Activated CD8-positive, alpha-beta T cell treated with anti-CD3 and anti-CD28 coated beads for 36 hours (primary cell): ENCODE measurements around the gene LGI4. TPM values are rescaled to one million over a fixed set of nuclear protein-coding genes. Genes with fewer than 3 reads are reported as not detected.
A peak's percentile ranks its signal among the peaks of the same experiment; 100 is the strongest.

Source experiments
- ATAC-seq: fragments of 200-7000 bp; cut with Tn5 transposase; one replicate; pipeline ENCODE4 v1.10.0; 2021; ENCODE audit warnings: mild to moderate bottlenecking, moderate library complexity
- CTCF ChIA-PET: fragments of 350-600 bp; sonication (Branson Sonifier 250); formaldehyde crosslinking; loops from one replicate; lab custom pipeline; 2021; ENCODE audit warnings: antibody characterized with exemption; lab: Charles Lee
- POLR2A ChIA-PET: fragments of 350-600 bp; sonication (Branson Sonifier 250); formaldehyde crosslinking; loops from one replicate; lab custom pipeline; 2021; ENCODE audit warnings: antibody characterized with exemption; lab: Charles Lee
- DNase-seq: peaks from one replicate; pipeline ENCODE4 v3.0.0-alpha.2; 2020
- H3K27ac Mint-ChIP-seq: one replicate; pipeline ENCODE4 v1.8.0; 2021; ENCODE audit warnings: mild to moderate bottlenecking, mixed read lengths
- H3K27me3 Mint-ChIP-seq: one replicate; pipeline ENCODE4 v1.8.0; 2021; ENCODE audit warnings: mixed read lengths
- H3K36me3 Mint-ChIP-seq: one replicate; pipeline ENCODE4 v1.8.0; 2021; ENCODE audit warnings: low read depth, mixed read lengths
- H3K4me1 Mint-ChIP-seq: one replicate; pipeline ENCODE4 v1.8.0; 2021; ENCODE audit warnings: low read depth, mixed read lengths
- H3K4me3 Mint-ChIP-seq: one replicate; pipeline ENCODE4 v1.8.0; 2021; ENCODE audit warnings: mild to moderate bottlenecking, moderate library complexity, mixed read lengths
- H3K9me3 Mint-ChIP-seq: one replicate; pipeline ENCODE4 v1.8.0; 2021; ENCODE audit warnings: mixed read lengths
- intact Hi-C: fragments of 100-400 bp; cut with micrococcal nuclease; formaldehyde crosslinking; loops from one replicate; pipeline ENCODE4 v1.10.0; 2022
- total RNA-seq, 2 experiments: library from RNA; stranded (reverse); gene quantifications; one replicate each; pipeline ENCODE4 v1.2.3, GENCODE V29; 2021
- TF ChIP-seq, protein P1 (sequence below): fragments of 200-600 bp; IDR thresholded peaks from one replicate; pipeline ENCODE4 v1.8.0; 2022; ENCODE audit warnings: antibody characterized with exemption, mild to moderate bottlenecking

Gene LGI4
- total RNA-seq, 2 experiments from 2014 or later, result 0.25 to 0.27 TPM

DNA sequence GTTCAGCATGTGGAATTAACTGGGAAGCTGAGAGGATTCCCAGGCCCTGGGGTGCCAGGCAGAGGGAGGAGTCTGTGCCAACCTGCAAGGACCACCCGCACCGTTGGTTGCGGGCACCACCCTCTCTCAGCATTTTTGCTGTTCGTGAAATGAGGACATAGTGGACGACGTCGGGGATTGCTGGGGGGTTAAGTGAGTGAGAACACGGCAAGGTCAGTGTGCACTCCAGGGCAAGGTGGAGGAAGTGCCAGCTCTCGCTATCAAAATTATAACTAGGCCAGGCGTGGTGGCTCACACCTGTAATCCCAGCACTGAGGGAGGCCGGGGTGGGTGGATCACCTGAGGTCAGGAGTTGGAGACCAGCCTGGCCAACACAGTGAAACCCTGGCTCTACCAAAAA is 17.1 kb downstream of the LGI4 start:
- POLR2A ChIA-PET, result interaction anchor here (0.6 kb wide), 1 partner anchor 401 kb away, joined by 4 read pairs; no protein-coding TSS in a partner anchor
- Mint-ChIP-seq H3K27me3 (no peaks in the 10 kb centered on the region), H3K36me3 (no peaks in the 10 kb centered on the region), H3K27ac (no peak overlapping the region), H3K4me3 (no peak overlapping the region), H3K9me3 (no peaks in the 10 kb centered on the region), H3K4me1 (peaks cover 5% of the 10 kb centered on the region)
- CTCF ChIA-PET, result interaction anchor here (1.2 to 2.5 kb wide), 3 partner anchors 18 to 72 kb away, joined by 4 to 8 read pairs (median 4); no protein-coding TSS in a partner anchor
- DNase-seq (no peak), ATAC-seq (no peak)
- intact Hi-C loops, result no loop called here
- TF ChIP-seq, protein P1, sequence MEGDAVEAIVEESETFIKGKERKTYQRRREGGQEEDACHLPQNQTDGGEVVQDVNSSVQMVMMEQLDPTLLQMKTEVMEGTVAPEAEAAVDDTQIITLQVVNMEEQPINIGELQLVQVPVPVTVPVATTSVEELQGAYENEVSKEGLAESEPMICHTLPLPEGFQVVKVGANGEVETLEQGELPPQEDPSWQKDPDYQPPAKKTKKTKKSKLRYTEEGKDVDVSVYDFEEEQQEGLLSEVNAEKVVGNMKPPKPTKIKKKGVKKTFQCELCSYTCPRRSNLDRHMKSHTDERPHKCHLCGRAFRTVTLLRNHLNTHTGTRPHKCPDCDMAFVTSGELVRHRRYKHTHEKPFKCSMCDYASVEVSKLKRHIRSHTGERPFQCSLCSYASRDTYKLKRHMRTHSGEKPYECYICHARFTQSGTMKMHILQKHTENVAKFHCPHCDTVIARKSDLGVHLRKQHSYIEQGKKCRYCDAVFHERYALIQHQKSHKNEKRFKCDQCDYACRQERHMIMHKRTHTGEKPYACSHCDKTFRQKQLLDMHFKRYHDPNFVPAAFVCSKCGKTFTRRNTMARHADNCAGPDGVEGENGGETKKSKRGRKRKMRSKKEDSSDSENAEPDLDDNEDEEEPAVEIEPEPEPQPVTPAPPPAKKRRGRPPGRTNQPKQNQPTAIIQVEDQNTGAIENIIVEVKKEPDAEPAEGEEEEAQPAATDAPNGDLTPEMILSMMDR, result no peak

DNA sequence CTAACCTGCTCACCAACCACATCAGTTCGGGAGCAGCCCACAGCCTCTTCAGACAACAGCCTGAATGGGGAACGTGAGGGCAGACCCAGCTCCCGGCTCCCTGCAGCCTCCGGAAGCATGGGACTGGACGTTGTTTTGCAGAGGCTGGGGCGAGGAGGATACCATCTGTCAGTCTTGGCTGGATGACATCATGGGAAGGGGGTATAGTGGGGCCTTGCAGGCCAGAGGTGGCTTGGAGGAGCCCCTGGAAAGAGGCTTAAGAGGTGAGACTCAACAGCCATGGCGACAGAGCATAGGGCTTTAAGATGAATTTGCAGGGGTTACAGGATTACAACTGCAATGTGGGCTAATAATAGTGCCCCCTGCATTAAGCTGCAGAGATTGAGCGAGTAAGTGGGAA is 17.7 kb downstream of the LGI4 start:
- Mint-ChIP-seq H3K9me3 (no peaks in the 10 kb centered on the region), H3K27ac (no peak overlapping the region), H3K4me1 (peaks cover 5% of the 10 kb centered on the region), H3K4me3 (no peak overlapping the region), H3K27me3 (no peaks in the 10 kb centered on the region), H3K36me3 (no peaks in the 10 kb centered on the region)
- TF ChIP-seq, protein P1, result no peak
- ATAC-seq, result no peak
- DNase-seq, result no peak
- intact Hi-C loops, result no loop called here
- POLR2A ChIA-PET, result interaction anchor here (0.7 kb wide), 1 partner anchor 24 kb away, joined by 3 read pairs; no protein-coding TSS in a partner anchor
- CTCF ChIA-PET, result interaction anchor here (1.1 to 2.5 kb wide), 4 partner anchors 7 to 71 kb away, joined by 4 to 8 read pairs (median 5); no protein-coding TSS in a partner anchor

DNA sequence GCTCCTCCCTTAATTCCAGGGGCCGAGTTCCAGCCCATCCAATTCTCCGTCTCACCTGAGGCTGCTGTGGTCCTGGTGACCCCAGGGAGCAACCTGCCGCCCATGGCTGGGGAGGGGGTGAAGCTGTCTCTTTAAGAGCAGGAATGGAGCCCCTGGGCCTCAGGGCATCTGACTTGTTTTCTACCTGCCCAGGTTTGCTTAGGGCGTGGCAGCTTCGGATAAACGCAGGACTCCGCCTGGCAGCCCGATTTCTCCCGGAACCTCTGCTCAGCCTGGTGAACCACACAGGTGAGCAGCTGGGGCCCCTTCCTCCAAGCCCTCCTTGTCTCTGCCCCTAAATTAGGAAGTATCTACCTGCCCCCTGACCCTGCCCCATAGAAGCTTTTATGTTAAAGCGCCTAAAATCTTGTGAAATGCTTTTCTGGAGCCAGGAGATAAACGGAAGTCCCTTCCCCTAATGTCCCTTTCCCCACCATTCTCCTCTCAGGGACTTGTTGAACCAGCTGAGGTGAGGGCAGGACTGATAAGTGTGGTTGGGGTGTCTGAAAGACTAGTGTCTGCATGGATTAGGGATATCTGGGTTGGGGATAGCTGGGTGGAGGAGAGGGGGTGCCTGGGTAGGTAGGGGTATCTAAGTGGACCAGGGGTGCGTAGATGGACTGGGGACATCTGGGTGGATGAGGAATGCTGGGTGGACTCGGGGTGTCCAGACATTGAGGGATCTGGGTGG is 18.6 kb downstream of the LGI4 start:
- no peak overlapping the region for H3K27ac Mint-ChIP-seq
- POLR2A ChIA-PET, result interaction anchor here (0.7 kb wide), 1 partner anchor 23 kb away, joined by 3 read pairs; no protein-coding TSS in a partner anchor
- H3K36me3 Mint-ChIP-seq, result no peaks in the 10 kb centered on the region

DNA sequence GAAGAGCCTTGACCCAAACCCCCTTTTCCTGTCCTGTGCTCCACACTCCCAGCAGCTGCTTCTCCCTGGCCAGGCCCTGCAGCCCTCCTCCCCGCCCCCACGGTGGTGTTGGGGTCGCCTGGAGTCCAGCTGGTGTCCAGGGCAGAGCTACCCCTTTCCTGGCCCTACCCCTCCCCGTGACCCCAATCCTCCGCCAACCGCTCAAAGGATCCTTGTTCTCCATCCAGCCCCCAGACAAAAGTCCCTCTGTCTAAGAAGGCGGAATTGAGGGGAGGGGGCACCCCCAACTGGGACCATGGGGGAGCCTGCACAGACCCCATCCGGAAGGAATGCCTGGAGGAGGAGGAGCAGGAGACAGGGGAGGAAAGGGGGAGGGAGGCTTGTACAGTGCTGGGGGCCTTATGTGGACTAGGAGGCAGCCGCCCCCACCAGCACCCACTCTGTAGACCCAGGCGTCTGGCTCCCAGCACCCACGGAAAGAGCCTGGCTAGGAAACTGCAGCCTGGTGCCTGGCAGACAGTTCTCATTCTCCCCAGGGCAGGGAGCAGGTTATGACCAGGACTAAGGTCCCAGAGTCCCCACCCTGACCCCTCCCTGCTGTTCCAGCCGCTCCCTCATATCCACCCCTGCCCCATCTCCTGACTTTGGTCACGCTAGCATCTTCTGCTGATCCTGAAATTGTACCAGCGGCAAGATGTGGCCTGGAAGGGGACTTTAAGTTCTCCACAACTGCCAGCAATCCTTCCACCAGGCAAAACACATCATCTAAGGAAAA is 19.5 kb downstream of the LGI4 start, which contains the start of gene FXYD3:
Gene FXYD3, plus strand, starts transcription at position 647 of the 775 bp plus-strand sequence. CDS start 3,554 bp downstream, outside the sequence.
- peak within 1 kb of the TSS; percentile 19 for H3K4me3 Mint-ChIP-seq
- H3K4me1 Mint-ChIP-seq, result peaks cover 5% of the 10 kb centered on the region
- H3K27me3 Mint-ChIP-seq, result no peaks in the 10 kb centered on the region
- ATAC-seq (no peak), DNase-seq (no peak)
- H3K27ac Mint-ChIP-seq, result no peak within 1 kb of the TSS
- CTCF ChIA-PET, result interaction anchor here (0.7 to 2.5 kb wide), 19 partner anchors 8 to 277 kb away, joined by 3 to 11 read pairs (median 3); partner anchors contain the start of genes FXYD5, HAMP and LGI4
- intact Hi-C loops, result no loop called here
- POLR2A ChIA-PET, result no interaction called here
- no peaks in the 10 kb centered on the region for H3K36me3 Mint-ChIP-seq
- TF ChIP-seq, protein P1, result no peak
- no peaks in the 10 kb centered on the region for H3K9me3 Mint-ChIP-seq

More for the DNA sequence above, 18.6 kb downstream of the LGI4 start:
- no peaks in the 10 kb centered on the region for H3K27me3 Mint-ChIP-seq
- intact Hi-C loops, result no loop called here
- CTCF ChIA-PET, result interaction anchor here (0.8 to 2.5 kb wide), 7 partner anchors 8 to 70 kb away, joined by 3 to 9 read pairs (median 4); no protein-coding TSS in a partner anchor
- H3K4me3 Mint-ChIP-seq, result no peak overlapping the region
- H3K9me3 Mint-ChIP-seq, result no peaks in the 10 kb centered on the region
- ATAC-seq, result no peak
- no peak for DNase-seq
- peaks cover 5% of the 10 kb centered on the region for H3K4me1 Mint-ChIP-seq
- TF ChIP-seq, protein P1, result no peak
